NCI-H510A (cell line): ENCODE measurements around the gene BCAM.
A peak's percentile ranks its signal among the peaks of the same experiment; 100 is the strongest.

Source experiments
- DNase-seq: peaks from one replicate; lab custom pipeline; 2025; lab: John Stamatoyannopoulos, UW

The BCAM gene

DNA sequence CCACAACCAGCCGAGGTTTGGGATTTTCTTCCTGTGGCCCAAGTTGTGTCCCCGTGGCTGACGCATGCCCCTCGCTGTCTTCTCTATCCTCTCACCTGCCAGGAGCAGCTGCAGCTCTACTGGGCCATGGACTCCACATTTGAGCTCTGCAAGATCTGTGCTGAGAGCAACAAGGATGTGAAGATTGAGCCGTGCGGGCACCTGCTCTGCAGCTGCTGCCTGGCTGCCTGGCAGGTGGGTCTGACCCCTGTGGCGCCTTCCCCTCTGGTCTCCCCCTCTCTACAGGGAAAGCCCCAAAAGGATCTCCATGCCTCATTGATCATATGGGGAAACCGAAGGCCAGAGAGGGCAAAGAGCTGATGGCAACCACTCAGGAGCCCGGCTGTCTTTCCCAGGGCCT is 16.6 kb upstream of the BCAM start:
- peak; percentile 80 for DNase-seq

DNA sequence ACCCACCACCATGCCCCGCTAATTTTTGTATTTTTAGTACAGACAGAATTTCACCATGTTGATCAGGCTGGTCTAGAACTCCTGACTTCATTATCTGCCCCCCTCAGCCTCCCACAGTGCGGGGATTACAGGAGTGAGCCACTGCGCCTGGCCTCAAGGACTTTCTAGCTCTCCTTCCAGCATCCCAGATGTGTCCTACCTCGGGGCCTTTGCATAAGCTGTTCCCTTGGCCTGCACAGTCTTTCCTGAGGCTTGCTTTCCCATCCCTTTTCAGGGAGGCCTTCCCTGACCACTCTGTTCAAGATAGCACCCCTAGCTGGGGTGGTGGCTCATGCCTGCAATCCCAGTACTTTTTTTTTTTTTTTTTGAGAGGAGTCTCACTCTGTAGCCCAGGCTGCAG is 14.3 kb upstream of the BCAM start:
- DNase-seq, result no peak

DNA sequence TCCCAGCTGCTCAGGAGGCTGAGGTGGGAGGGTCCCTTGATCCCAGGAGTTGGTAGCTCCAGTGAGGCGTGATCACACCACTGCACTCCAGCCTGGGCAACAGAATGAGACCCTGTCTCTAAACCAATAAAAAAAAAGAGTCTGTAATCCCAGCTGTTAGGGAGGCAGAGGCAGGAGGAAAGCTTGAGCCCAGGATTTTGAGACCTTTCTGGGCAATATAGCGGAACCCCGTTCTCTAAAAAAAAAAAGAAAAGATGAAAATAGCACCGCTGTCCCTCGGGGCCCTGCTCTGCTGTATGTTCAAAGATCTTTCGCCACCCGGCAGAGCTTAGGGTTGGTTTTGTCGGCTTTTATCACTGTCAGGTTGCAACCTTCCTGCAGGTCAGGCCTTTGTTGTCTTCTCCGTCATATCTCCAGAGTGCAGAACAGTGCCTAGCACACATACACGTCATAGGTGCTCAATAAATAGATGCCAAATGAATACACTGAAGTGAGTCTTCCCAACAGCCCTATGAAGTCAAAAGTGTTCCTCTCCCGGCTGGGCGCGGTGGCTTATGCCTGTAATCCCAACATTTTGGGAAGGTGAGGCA is 13.4 kb upstream of the BCAM start:
- no peak for DNase-seq

DNA sequence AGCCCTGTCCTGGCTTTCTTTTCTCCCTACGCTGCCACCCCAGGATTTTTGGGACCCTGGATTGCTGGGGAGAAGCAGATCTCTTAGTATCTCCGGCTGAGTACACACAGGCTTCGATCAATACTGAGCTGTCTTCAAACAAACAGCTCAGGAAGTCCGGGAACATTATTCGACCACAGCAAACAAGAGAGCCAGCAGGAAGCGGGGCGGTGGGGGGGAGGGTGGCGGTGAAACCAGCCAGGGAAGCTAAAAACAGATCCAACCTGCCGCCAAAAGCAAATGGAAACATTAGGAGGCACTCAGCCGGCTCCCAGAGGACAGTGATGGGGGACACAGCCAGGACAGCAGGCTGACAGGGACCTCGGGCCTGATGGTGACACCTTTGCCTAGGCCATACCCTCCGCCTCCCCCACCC is 12.2 kb upstream of the BCAM start:
- DNase-seq, result peak; percentile 79

DNA sequence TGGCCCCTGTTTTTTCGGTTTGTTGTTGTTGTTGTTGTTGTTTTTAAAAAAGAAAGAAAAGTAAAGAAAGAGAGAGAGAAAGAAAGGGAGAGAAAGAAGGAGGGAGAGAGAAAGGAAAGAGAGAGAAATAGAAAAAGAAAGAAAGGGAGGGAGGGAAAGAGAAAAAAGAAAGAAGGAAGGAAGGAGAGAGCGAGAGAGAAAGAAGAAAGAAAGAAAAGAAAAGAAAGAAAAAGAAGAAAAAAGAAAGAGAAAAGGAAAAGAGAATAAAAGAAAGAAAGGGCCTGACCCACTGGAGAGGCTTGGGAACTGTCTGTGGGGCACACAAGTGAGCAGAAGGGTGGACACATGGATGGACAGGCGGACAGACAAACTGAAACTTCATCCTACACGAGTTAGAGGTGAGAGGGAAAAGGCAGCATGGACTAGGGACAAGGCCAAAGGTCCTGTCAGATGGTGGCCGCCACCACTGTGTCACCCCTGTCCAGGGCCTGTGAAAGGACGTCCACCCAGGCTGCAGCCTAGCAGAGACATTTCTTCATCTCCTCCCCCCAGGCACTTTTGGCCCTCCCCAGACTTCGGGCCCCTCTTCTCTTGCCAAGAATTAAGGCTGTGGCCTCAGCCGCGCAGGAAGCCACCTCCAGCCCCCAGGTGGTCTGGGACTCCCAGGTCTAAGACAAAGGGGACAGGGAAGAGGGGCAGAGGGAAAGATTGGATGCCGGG is 9.1 kb upstream of the BCAM start:
- DNase-seq, result no peak

DNA sequence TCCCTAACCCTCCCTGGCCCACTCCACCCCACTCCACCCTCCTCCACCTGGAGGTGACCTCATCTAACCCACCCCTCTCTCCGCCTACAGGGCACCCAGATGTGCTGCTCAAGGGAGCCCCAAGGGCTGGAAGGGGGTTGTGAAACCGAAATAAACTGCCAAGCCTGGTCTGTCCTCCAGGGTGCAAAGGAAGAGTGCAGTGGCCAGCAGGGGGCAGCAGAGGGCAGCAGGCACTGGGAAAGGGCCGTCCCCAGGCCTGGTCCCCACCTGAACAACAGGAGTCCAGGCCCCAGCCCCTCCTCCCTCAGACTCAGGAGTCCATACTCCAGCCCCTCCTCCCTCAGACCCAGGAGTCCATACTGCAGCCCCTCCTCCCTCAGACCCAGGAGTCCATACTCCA is 8.4 kb upstream of the BCAM start:
- DNase-seq, result peak; percentile 72

DNA sequence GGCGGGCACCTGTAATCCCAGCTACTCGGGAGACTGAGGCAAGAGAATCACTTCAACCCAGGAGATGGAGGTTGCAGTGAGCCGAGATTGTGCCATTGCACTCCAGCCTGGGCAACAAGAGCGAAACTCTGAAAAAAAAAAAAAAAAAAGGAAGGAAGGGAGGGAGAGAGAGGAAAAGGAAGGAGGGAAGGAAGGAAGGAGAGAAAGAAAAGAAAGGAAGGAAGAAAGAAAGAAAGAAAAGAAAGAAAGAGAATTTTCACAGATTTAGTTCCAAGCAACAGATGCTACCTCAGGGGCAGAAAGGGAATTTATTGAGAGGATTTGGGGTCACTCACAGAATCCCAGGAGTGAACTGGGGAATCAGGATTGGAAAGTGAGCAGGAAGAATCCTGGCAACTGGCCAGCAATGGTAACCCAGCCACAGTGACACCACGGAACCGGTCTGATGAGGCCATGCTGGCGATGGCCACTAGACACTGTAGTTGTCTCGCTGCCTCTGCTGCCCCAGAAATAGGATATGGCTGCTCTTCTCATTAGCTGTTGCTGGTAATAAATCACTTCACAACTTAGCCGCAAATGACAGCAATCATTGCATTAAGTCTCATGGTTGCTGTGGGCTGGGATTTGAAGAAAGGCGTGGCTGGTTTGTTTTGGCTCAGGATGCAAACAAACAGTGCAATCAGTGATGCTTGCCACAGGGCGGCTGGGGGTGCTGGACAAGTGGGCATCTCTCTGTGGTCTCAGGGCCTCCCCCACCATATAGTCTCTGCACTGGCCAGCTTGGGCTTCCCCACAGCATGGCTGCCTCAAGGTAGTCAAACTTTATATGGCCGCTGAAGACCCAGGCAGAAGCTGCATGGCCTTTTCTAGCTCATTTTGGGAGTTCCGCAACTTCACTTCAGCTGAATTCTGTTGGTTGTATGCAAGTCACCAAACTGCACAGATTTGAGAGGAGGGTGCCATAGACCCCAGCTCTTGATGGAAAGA is 5.2 kb upstream of the BCAM start:
- DNase-seq, result peak; percentile 92

DNA sequence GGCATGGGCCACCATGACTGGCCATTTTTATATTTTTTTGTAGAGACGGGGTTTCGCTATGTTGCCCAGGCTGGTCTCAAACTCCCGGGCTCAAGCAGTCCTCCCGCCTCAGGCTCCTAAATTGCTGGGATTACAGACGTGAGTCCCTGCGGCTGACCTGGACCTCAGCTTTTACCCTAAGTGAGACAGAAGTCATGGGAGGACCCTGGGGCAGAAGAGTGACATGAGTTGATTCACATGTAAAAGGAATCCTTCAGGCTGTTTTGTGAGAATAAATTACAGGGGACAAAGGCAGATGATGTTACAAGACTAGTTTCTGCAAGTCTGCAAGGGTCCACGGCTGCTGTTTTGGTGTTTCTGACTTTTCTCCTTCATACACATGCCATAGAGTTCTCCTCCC is 2.6 kb upstream of the BCAM start:
- DNase-seq, result no peak

DNA sequence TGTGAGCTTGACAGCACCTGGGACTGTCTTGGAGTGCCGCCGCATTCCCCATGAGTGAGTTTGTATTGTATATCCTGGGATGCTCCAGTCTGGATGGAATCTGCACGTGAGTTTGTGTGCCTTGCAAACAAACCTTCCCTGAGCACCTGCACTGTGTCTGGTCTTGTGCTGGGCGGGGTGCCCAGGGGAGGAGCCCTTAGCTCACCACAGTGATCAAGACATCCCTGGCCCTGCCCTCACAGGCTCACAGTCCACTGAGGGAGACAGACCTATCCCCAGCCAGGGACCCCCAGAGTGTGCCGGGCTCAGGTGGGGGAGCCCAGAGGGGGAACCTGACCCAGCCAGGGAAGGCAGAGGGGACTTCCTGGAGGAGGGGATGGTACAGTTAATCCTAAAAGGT is 1.7 kb upstream of the BCAM start:
- peak; percentile 90 for DNase-seq

DNA sequence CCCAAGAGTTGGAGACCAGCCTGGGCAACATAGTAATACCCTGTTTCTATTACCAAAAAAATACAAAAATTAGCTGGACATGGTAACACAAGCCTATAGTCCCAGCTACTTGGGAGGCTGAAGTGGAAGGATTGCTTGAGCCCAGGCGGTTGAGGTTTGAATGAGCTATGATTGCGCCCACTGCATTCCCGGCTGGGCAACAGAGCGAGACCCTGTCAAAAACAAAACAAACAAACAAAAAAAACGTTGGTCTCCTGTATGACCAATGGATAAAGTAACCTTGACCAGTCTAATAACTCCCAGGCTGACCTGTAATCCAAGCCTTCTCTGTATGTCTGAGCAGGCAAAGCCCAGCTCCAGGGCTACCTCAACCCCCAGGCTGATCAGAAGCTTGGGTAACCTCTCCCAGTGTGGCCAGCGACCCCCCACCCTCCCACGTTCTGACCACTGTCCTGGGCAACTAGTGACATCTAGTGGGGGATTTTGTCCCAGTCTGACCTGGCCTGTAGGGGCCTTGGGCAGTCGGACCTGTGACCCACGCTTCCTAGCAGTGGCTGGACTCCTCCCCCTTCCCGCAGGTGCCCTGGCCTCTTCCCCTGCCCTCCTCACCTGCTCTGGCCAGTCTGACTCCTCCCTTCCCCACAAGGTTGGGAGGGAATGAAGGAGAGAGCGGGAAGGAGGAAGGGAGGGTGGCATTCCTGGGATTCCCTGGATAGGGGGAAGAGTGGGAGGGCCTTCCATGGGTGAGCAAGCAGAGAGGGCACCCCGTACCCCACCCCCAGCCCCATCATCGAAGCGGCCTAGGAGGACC is 1.0 kb upstream of the BCAM start:
- peak; percentile 60 for DNase-seq

DNA sequence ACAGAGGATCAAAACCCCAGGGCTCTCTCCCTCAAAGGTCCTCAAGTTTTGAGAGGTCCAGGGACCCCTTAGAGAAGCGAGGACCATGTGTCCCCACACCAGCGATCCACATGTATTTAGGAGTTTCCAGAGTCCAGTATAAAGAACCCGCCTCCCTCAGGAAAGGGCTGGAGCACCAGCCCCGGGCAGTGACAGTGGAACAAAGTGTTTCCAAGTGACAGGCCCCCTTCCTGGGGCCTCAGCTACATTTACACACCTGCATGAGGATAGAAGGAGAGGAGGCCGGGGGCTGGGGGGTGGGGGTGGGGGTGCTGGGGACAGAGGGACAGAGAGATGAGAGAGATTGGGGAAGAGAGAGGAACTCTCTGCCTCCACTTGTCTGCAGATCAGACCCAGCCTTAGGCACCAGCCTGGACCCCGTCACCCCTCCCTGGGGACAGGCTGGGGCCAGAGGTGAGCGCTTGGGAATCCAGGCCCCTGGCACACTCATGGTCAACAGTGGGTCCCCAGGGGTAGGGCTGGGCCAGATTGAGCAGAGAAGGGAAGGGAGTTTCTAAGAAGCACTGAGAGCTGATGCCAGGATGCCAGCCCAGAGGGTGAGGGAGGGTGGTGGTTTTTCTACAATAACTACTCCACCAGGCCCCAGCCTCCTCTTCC is 802 bp downstream of the BCAM start:
- DNase-seq, result no peak

DNA sequence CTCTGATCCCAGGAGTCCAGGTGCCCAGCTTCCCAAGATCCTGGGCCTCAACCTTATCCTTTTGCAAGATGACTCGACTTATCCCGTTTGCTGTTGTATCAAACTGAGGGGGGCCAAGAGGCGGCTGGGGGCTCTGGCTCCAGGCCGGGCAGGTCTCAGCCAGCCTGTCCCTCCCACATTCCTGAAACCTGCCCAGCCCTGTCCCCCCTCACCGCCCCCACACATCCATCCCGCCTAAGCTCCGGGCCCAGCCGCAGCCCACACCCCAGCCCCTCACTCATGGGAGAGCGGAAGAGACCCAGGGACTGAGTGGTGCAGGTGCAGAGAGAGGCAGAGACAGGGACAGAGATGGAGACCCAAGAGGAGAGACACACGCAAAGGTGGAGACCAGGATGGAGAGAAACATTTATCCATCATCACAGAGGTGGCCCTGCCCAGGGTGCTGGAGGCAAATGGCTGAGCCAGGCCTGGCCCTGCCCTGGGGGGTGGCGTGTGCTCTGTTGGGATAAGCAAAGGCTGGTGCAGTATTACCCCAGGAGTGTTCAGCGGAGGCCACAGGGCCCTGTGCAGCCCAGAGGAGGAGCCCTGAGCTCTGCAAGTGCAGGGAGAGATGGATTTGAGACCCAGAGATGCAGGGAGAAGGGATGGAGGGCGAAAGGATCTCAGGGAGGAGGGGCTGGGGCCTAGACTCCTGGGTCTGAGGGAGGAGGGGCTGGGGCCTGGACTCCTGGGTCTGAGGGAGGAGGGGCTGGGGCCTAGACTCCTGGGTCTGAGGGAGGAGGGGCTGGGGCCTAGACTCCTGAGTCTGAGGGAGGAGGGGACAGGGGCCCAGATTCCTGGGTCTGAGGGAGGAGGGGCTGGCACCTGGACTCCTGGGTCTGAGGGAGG is 1.6 kb downstream of the BCAM start:
- DNase-seq, result no peak

DNA sequence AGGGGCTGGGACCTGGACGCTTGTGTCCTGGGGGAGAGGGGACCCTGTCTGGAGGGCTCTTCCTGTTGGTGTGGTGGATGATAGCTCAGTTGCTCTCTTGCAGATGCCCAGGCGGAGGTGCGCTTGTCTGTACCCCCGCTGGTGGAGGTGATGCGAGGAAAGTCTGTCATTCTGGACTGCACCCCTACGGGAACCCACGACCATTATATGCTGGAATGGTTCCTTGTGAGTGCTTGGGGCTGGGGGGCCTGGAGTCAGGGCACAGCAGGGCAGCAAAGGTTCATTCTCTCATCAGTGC is 2.2 kb downstream of the BCAM start:
- no peak for DNase-seq

DNA sequence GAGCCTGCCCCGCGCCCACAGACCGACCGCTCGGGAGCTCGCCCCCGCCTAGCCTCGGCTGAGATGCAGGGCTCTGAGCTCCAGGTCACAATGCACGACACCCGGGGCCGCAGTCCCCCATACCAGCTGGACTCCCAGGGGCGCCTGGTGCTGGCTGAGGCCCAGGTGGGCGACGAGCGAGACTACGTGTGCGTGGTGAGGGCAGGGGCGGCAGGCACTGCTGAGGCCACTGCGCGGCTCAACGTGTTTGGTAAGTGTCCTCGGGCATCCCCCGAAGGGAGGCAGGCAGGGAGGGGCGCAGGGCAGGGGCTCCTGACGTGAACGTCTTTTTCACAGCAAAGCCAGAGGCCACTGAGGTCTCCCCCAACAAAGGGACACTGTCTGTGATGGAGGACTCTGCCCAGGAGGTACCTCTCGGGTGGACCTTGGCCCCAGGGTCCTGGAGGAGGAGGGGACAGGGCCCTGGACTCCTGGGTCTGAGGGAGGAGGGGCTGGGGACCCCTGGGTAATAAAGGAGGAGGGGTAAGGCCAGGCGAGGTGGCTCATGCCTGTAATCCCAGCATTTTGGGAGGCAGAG is 3.3 kb downstream of the BCAM start:
- DNase-seq, result no peak

DNA sequence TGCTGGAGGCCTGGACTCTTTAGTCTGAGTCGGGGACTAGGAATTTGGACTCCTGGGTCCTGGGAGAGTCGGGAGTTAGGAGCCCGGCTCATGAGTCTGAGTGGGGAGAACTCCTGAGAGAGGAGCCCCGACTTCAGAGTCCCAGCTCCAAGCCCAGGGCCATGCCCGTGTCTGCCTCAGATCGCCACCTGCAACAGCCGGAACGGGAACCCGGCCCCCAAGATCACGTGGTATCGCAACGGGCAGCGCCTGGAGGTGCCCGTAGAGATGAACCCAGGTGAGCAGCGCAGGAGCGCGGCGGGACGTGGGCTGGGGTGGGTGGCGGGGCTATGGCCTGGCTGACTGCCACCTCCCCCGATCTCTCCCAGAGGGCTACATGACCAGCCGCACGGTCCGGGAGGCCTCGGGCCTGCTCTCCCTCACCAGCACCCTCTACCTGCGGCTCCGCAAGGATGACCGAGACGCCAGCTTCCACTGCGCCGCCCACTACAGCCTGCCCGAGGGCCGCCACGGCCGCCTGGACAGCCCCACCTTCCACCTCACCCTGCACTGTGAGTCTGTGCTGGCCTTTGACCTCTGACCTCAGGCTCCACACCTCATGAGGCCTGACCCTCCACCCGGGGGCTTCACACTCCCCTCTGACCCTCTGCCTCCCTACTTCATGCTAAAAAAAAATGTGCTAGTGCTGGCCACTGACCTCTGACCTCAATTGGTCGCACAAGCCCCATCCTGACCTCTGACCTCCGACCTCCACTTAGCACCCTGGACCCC is 4.4 kb downstream of the BCAM start:
- no peak for DNase-seq

DNA sequence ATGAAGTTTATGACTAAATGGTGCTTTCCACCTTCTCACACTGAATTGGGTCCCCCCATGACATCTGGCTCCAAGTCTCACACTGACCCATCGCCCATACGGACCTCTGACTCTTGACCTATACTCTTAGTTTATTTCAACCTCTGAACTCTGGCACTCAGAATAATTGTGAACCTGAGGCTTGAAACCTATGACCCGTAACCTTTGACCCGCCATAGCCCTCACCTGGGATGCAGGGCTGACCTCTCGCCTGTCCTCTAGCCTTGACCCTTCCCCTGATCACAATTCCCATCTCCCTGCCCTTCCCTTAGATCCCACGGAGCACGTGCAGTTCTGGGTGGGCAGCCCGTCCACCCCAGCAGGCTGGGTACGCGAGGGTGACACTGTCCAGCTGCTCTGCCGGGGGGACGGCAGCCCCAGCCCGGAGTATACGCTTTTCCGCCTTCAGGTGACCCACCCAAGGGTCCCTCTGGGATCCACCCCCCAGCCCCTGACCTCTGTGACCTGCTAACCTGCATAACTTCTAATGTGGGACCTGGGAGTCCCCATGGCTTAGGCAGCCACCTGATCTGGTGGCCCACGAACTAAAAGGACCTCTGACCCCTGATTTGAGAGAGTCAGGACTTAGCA is 5.1 kb downstream of the BCAM start:
- no peak for DNase-seq

DNA sequence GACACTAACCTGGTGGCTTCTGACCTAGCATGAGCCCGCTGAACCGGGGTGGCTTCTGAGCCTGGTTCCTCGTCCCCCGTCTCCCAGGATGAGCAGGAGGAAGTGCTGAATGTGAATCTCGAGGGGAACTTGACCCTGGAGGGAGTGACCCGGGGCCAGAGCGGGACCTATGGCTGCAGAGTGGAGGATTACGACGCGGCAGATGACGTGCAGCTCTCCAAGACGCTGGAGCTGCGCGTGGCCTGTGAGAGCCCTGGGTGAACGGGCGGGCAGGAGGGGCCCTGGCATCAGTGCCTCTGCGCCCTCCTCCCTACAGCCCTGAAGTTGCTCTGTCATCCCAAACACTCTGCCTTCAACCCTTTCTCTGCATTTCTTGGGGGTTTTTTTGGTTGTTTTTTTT is 5.6 kb downstream of the BCAM start:
- DNase-seq, result no peak

DNA sequence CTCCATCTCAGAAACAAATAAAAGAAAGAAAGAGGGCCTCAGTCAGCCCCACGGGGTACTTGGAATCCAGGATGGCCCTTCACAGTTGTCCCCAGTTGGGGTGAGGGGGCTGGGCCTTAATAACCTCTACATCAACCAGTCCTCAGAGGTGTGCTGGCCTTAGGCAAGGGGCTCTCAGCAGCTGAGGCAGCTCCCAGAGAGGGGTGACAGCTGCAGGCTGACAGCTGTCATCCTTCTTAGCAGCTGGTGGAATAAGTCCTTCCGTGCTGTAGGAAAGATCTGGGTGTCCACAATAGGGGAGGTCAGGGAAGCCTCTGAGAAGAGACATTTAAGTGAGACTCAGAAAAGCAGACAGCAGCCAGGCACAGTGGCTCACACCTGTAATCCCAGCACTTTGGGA is 7.4 kb downstream of the BCAM start:
- DNase-seq, result no peak
